ENCODE data around the gene SAP30L. TPM values are rescaled to one million over a fixed set of nuclear protein-coding genes. Genes with fewer than 3 reads are reported as not detected.

The SAP30L gene
- polyA plus RNA-seq, 1 donor (not counting 4 experiments of a cell fraction or from before 2014, with no cell fraction given), result 42.1 TPM

- Histone ChIP-seq H3K79me2 (ENCODE audit: control insufficient read depth, insufficient read depth, low read length) (no peaks in the 10 kb centered on the region), H3K9me1 (ENCODE audit: control insufficient read depth, extremely low read depth, insufficient read depth, low read length) (no peaks in the 10 kb centered on the region), H3K9me3 (ENCODE audit: control insufficient read depth, low read depth, low read length) (no peaks in the 10 kb centered on the region), H4K20me1 (ENCODE audit: control insufficient read depth, extremely low read depth, insufficient read depth, low read length) (no peaks in the 10 kb centered on the region), H3K4me1 (ENCODE audit: control insufficient read depth, extremely low read depth, insufficient read depth, low read length) (no peaks in the 10 kb centered on the region), H3K4me2 (ENCODE audit: control insufficient read depth, extremely low read depth, insufficient read depth, low read depth, low read length) (no peak overlapping the region), H2AFZ (ENCODE audit: control insufficient read depth, low read length) (no peak overlapping the region), H3K36me3 (ENCODE audit: control insufficient read depth in 2 of 2, extremely low read depth in 1 of 2, insufficient read depth in 2 of 2, low read length in 2 of 2) (peaks cover 3 to 5% of the 10 kb centered on the region in 2 experiments), H3K27me3 (ENCODE audit: control insufficient read depth, extremely low read depth, insufficient read depth, low read length) (no peaks in the 10 kb centered on the region), H3K9ac (ENCODE audit: control insufficient read depth, extremely low read depth, insufficient read depth, low read length) (no peak overlapping the region), H3K4me3 (ENCODE audit: control insufficient read depth in 2 of 3, extremely low read depth in 1 of 3, insufficient read depth in 2 of 3, low read depth in 1 of 3, low read length in 3 of 3) (no peak overlapping the region), H3K27ac (ENCODE audit: control insufficient read depth, insufficient read depth, low read length) (no peak overlapping the region)
- dilution Hi-C loops (cut with MboI; ENCODE audit: extremely low pct_ligation_motif_present, low sequenced_read_pairs), result loop anchor here (25.0 kb wide), 1 partner anchor 360 kb away; no protein-coding TSS in a partner anchor
- TF ChIP-seq EZH2 (IDR thresholded peaks at IDR 0.05; ENCODE audit: low read length) (no peak), CTCF (optimal IDR thresholded peaks at IDR 0.05 in 1 of 3, IDR thresholded peaks at IDR 0.05 in 1 of 3, conservative IDR thresholded peaks at IDR 0.05 in 1 of 3; ENCODE audit: extremely low read depth in 1 of 3, insufficient read depth in 2 of 3, low read length in 3 of 3) (no peak)
- FAIRE-seq, result no peak
- DNase-seq (ENCODE audit: low read depth, low spot score), result no peak
These were observed 23.5 kb upstream of the SAP30L start for GRCh38 chr5:154422298-154422697.

GRCh38 chr5:154428208-154428607, 17.6 kb upstream of the SAP30L start:
- H3K79me2 ChIP-seq (ENCODE audit: control insufficient read depth, insufficient read depth, low read length), result no peaks in the 10 kb centered on the region
- no peaks in the 10 kb centered on the region for H3K4me1 ChIP-seq (ENCODE audit: control insufficient read depth, extremely low read depth, insufficient read depth, low read length)
- H2AFZ ChIP-seq (ENCODE audit: control insufficient read depth, low read length), result no peak overlapping the region
- FAIRE-seq, result no peak
- dilution Hi-C loops (cut with MboI; ENCODE audit: extremely low pct_ligation_motif_present, low sequenced_read_pairs), result no loop called here
- no peaks in the 10 kb centered on the region for H3K9me3 ChIP-seq (ENCODE audit: control insufficient read depth, low read depth, low read length)
- no peaks in the 10 kb centered on the region for H3K27me3 ChIP-seq (ENCODE audit: control insufficient read depth, extremely low read depth, insufficient read depth, low read length)
- H3K36me3 ChIP-seq (ENCODE audit: control insufficient read depth in 2 of 2, extremely low read depth in 1 of 2, insufficient read depth in 2 of 2, low read length in 2 of 2), result peaks cover 0 to 2% of the 10 kb centered on the region in 2 experiments
- H3K4me2 ChIP-seq (ENCODE audit: control insufficient read depth, extremely low read depth, insufficient read depth, low read depth, low read length), result no peak overlapping the region
- TF ChIP-seq EZH2 (IDR thresholded peaks at IDR 0.05; ENCODE audit: low read length), result no peak
- TF ChIP-seq CTCF (optimal IDR thresholded peaks at IDR 0.05 in 1 of 3, IDR thresholded peaks at IDR 0.05 in 1 of 3, conservative IDR thresholded peaks at IDR 0.05 in 1 of 3; ENCODE audit: extremely low read depth in 1 of 3, insufficient read depth in 2 of 3, low read length in 3 of 3), result no peak
- no peak overlapping the region for H3K27ac ChIP-seq (ENCODE audit: control insufficient read depth, insufficient read depth, low read length)
- no peak overlapping the region for H3K9ac ChIP-seq (ENCODE audit: control insufficient read depth, extremely low read depth, insufficient read depth, low read length)
- no peak for DNase-seq (ENCODE audit: low read depth, low spot score)
- H4K20me1 ChIP-seq (ENCODE audit: control insufficient read depth, extremely low read depth, insufficient read depth, low read length), result no peaks in the 10 kb centered on the region
- no peaks in the 10 kb centered on the region for H3K9me1 ChIP-seq (ENCODE audit: control insufficient read depth, extremely low read depth, insufficient read depth, low read length)
- H3K4me3 ChIP-seq (ENCODE audit: control insufficient read depth in 2 of 3, extremely low read depth in 1 of 3, insufficient read depth in 2 of 3, low read depth in 1 of 3, low read length in 3 of 3), result no peak overlapping the region

Data from keratinocyte (primary cell).